ENCODE data around the gene RND1. TPM values are rescaled to one million over a fixed set of nuclear protein-coding genes. Genes with fewer than 3 reads are reported as not detected.
A peak's percentile ranks its signal among the peaks of the same experiment; 100 is the strongest.

RND1 gene
- polyA plus RNA-seq, 1 of the 3 experiments (the other 2 are of a cell fraction) = 0.39 TPM

- no peak for TF ChIP-seq RXRA (IDR thresholded peaks at IDR 0.05; ENCODE audit: borderline replicate concordance, low read depth)
- no peak for TF ChIP-seq YY1 (IDR thresholded peaks at IDR 0.05; ENCODE audit: low read depth)
- no peak for TF ChIP-seq IRF3 (IDR thresholded peaks at IDR 0.05; ENCODE audit: low read depth, low read length)
- Histone ChIP-seq H3K4me1 (ENCODE audit: control insufficient read depth in 1 of 2, insufficient read depth in 2 of 2, low read depth in 1 of 2, low read length in 1 of 2) (peaks cover 0 to 13% of the 10 kb centered on the region in 2 experiments; a peak in 2 of 4 replicates), H3K27ac (ENCODE audit: low read depth in 2 of 2, low read length in 1 of 2) (no peak overlapping the region), H4K20me1 (ENCODE audit: insufficient read depth) (no peaks in the 10 kb centered on the region), H3K9ac (no peak overlapping the region), H3K79me2 (ENCODE audit: insufficient read depth) (peaks cover 25% of the 10 kb centered on the region), H3K4me3 (ENCODE audit: low read depth in 2 of 2, low read length in 1 of 2) (no peak overlapping the region), H3F3A (replicated peaks; ENCODE audit: insufficient read depth) (no peaks in the 10 kb centered on the region), H3K9me3 (no peaks in the 10 kb centered on the region), H3K4me2 (no peak overlapping the region), H2AFZ (ENCODE audit: low read depth) (no peak overlapping the region), H3K27me3 (ENCODE audit: insufficient read depth) (no peaks in the 10 kb centered on the region), H3K9me2 (no peaks in the 10 kb centered on the region), H3K36me3 (replicated peaks in 1 of 2; ENCODE audit: control insufficient read depth in 1 of 2, insufficient read depth in 2 of 2, low read length in 1 of 2) (peaks cover 0 to 6% of the 10 kb centered on the region in 2 experiments)
- CTCF ChIA-PET = interaction anchor here (1.2 to 34.8 kb wide), 16 partner anchors 9 to 146 kb away, joined by 3 to 667 read pairs (median 21); partner anchors contain the start of genes CACNB3, FKBP11, RND1 and WNT1
- no peak for DNase-seq
- WGBS (ENCODE audit: low lambda C conversion rate) = 72% methylated on average over 4 of the region's 4 CpGs
- POLR2A ChIA-PET = no interaction called here
These were observed 11.2 kb downstream of the RND1 start for GRCh38 chr12:48854488-48854887.

- ChIA-PET POLR2A (interaction anchor here (0.6 to 2.3 kb wide), 5 partner anchors 12 to 45 kb away, joined by 3 to 31 read pairs (median 5); no protein-coding TSS in a partner anchor), CTCF (interaction anchor here (0.6 to 34.8 kb wide), 60 partner anchors 10 to 245 kb away, joined by 3 to 667 read pairs (median 6); partner anchors contain the start of genes ARF3, CACNB3, DHH and FKBP11)
- no peaks in the 10 kb centered on the region for H3F3A ChIP-seq (replicated peaks; ENCODE audit: insufficient read depth)
- H3K79me2 ChIP-seq (ENCODE audit: insufficient read depth) = peaks cover 40% of the 10 kb centered on the region
- no peaks in the 10 kb centered on the region for H3K9me3 ChIP-seq
- H3K4me2 ChIP-seq = peak overlapping the region; percentile 70
- H3K4me1 ChIP-seq (ENCODE audit: control insufficient read depth in 1 of 2, insufficient read depth in 2 of 2, low read depth in 1 of 2, low read length in 1 of 2) = peaks cover 0 to 13% of the 10 kb centered on the region in 2 experiments; a peak in 2 of 4 replicates
- H3K27me3 ChIP-seq (ENCODE audit: insufficient read depth) = no peaks in the 10 kb centered on the region
- peak overlapping the region; percentile 46; the same call in 1 of the 2 replicates for H3K9ac ChIP-seq
- H2AFZ ChIP-seq (ENCODE audit: low read depth) = peak overlapping the region; percentile 75
- peak overlapping the region; percentile 47 to 61; a peak in 3 of 4 replicates for H3K27ac ChIP-seq (ENCODE audit: low read depth in 2 of 2, low read length in 1 of 2)
- no peaks in the 10 kb centered on the region for H4K20me1 ChIP-seq (ENCODE audit: insufficient read depth)
- DNase-seq = peak; percentile 74
- peaks cover 0 to 8% of the 10 kb centered on the region in 2 experiments for H3K36me3 ChIP-seq (replicated peaks in 1 of 2; ENCODE audit: control insufficient read depth in 1 of 2, insufficient read depth in 2 of 2, low read length in 1 of 2)
- WGBS (ENCODE audit: low lambda C conversion rate) = 2% methylated on average over 11 of the region's 11 CpGs
- H3K9me2 ChIP-seq = no peaks in the 10 kb centered on the region
- peak overlapping the region; percentile 85 to 92 for H3K4me3 ChIP-seq (ENCODE audit: low read depth in 2 of 2, low read length in 1 of 2)
- TF ChIP-seq CHD2 (IDR thresholded peaks at IDR 0.05; ENCODE audit: low read length, partially characterized antibody) (no peak), NRF1 (IDR thresholded peaks at IDR 0.05; ENCODE audit: low read depth, low read length) (no peak), RAD21 (IDR thresholded peaks at IDR 0.05; ENCODE audit: low read length) (peak; percentile 95), TCF12 (IDR thresholded peaks at IDR 0.05) (no peak), EZH2phosphoT487 (IDR thresholded peaks at IDR 0.05; ENCODE audit: borderline replicate concordance, low read depth) (no peak), ELF1 (IDR thresholded peaks at IDR 0.05) (no peak), YY1 (IDR thresholded peaks at IDR 0.05; ENCODE audit: low read depth) (no peak), FOXJ3 (CRISPR knock-in tag; IDR thresholded peaks at IDR 0.05) (no peak), REST (IDR thresholded peaks at IDR 0.05; ENCODE audit: low read depth, low read length) (no peak), IRF3 (IDR thresholded peaks at IDR 0.05; ENCODE audit: low read depth, low read length) (no peak), ZBTB33 (IDR thresholded peaks at IDR 0.05; ENCODE audit: borderline replicate concordance, low read depth) (no peak), NFIC (IDR thresholded peaks at IDR 0.05; ENCODE audit: borderline replicate concordance) (no peak), SMC3 (IDR thresholded peaks at IDR 0.05; ENCODE audit: low read depth, low read length) (peak; percentile 86), TAF1 (IDR thresholded peaks at IDR 0.05; ENCODE audit: borderline replicate concordance, low read depth, low read length) (no peak), GATA2 (CRISPR knock-in tag; IDR thresholded peaks at IDR 0.05) (0 out of 2 replicates have a peak, but pooled peaks have one; percentile 14)
These were observed 12.7 kb downstream of the RND1 start for GRCh38 chr12:48852734-48853688.

All from SK-N-SH (cell line).